B cell (primary cell): Measurements from ENCODE around the gene ZNF329.

Experiments
- CTCF ChIP-seq: fragments of 200-600 bp; IDR thresholded peaks from one replicate; pipeline ENCODE4 v1.8.0; 2022; ENCODE audit warnings: antibody characterized with exemption, mild to moderate bottlenecking
- EZH2 ChIP-seq: IDR thresholded peaks from 2 replicates; pipeline ENCODE4 v1.6.1; 2012; ENCODE audit warnings: borderline replicate concordance, low read depth, mild to moderate bottlenecking, moderate library complexity, low read length; ENCODE audit not compliant: insufficient read depth, poor library complexity, severe bottlenecking

DNA sequence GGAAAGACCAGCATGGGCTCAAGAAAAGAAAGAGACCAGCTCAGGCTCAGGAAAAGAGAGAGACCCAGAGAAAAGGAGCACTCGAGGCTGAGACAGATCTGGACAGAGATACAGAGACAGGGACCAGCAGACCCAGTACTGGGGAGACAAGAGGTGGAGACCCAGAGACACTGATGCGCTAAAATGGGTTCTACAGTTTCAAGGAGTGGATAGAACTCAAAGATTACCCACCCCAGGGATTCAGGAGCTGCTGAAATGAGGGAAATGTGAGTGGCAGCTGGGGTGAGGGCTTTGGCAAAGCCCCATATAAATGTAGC is 51.9 kb downstream of the ZNF329 start:
- TF ChIP-seq CTCF (no peak), EZH2 (no peak)
